GM18505 (cell line): ENCODE data around the gene CPEB4.

Experiments used
- ATAC-seq: cut with Tn5 transposase; IDR thresholded peaks from one replicate; pipeline ENCODE4 v1.9.1; 2021; ENCODE audit not compliant: unreplicated experiment
- POLR2A ChIP-seq: IDR thresholded peaks from 4 replicates; pipeline ENCODE4 v1.6.1; 2011; ENCODE audit warnings: borderline replicate concordance; ENCODE audit not compliant: insufficient read depth, insufficient read length; ENCODE audit errors: extremely low read depth

Gene CPEB4

DNA sequence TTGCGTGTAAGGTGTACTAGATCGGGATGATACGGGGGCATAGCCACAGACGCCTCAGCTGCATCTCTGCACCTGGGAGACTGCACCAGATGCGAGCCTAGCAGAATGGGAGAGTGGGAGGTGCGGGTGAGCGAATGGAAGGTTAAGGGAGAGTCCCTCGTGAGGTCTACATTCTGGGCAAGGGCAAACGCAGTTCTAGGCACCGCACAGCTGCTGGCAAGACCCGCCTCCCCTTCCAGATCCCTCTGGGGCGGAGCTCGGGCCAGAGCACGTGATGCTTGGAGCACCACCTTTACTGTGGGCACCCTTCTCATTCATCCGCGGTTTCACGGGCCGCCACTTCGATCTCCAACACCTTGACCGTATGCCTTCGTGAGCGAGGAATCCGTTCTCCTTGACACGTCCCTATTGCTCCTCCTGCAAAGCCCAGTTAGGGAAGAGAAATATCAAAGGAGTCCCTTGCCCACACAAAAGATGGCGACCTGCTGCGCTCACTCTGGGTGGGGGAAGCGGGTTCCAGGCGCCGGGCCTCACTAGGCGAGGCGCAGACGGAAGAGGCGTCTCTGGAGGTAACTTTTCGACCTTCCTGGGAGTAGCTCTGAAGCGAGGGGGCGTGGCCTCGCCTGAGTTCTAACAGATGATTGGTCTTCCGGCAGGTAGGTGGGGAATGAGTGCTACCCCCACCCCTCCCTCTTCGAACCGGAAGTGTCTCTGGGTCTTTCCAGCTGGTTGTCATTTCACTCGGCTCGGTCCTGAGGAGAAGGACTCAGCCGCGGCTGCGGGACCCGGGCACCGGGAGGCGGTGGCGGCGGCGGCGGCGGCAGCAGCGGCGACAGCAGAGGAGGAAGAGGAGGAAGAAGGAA, at the start of gene CPEB4:
Gene CPEB4 (plus strand): TSS at position 740 of the 863 bp plus-strand sequence. CDS start 1,385 bp downstream, outside the sequence.
- TF ChIP-seq POLR2A: peak; percentile 97
- ATAC-seq: peak; percentile 89

DNA sequence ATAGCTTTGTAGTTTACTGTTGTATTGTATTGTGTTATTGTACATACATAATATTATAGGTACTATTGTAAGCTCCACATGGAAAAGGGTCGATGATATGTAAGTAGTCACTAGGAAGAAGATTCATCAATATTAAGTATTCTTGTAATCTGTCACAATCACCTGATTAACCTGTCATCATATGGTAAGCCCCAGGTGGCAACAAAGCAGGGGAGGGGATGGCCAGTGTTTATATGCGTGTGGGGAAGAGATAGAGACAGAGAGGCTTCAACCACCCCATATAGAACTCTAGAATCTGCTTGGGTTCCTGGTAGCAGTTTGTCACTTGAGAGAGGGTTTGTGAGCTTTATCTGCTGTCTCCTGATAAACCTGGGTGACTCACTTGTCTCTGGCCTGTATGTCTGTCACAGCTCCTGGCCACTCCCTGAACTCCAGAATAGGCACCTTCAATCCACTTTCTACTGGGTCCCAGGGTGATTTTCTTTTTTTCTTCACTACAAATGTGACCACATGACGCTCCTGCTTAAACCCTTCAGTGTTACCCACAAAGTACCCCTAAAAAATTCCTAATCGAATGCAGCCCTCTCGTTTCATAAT, 48.9 kb upstream of the CPEB4 start:
- ATAC-seq: no peak
- TF ChIP-seq POLR2A: no peak

DNA sequence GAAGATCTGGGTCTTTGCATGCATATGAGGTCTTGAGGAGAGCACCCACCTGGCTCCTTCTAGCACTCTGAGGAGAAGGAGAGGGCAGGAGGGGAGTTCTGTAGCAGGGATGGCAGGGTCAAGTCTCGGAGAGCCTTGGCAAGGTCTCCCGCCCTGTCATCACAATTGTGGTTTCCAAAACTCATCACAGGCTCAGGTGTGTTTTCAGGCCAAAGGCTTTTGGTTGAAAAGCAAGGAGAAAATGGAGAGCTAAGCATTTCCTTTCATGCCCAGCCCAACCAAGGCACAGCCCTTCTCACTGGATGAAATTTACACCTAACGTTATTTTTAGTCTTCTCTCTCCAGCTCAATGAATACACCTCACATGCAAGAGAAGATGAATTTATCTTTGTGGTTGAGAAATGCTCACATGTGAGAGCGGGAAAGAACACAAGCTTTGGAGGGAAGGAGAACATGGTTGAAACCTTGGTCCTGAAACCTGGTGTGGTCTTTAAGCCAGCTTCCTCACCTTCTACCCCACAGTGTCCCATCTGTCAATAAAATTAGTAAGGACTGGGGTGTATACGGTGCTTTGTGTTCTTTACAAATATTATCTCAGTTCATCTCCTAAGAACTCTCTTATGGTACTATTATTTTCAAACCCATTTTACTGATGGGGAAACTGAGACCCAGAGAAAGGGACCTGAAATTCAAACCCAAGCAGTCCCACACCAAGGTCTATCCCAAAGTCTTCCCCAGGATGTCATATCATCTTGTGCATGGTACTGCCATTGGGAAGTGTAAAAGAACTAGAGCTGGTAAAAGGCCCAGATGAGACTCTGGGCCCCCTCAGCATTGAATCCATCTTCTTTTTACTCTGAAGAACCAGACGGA, 47.8 kb upstream of the CPEB4 start:
- ATAC-seq: no peak
- no peak for TF ChIP-seq POLR2A

DNA sequence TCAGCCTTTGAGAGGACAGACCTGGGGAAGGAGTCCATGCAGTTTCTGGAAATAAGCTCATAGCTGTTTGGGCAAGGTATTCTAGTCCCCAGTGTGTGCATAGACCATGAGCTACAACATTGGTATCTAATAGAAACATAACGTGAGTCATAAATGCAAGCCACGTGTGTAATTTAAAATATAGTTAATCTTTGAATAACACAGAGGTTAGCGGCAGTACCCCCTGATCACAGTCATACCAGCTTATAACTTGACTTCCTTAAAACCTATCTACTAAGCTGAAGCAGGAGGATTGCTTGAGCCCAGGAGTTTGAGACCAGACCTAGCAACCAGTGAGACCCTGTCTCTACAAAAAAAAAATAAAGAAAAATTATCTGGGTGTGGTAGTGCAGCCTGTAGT, 46.4 kb upstream of the CPEB4 start:
- no peak for ATAC-seq
- no peak for TF ChIP-seq POLR2A

DNA sequence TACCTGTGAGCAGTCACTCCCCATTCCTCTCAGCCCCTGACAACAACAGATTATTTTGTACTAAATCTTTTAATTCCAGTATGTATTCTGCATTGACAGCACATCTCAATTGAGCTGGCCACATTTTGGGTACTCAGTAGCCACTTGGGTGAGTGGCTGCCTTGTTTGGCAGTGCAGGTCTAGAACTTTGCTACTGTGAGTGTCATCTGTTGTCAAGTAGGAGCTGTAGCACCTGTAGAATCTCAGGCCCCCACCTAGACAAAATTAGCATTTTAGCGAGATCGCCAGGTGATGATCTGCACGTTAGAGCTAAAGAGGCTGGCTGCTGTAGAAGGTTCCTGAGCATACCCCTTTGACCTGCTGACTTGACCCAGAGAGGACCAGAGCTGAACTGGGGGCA, 44.4 kb upstream of the CPEB4 start:
- TF ChIP-seq POLR2A: no peak
- no peak for ATAC-seq

DNA sequence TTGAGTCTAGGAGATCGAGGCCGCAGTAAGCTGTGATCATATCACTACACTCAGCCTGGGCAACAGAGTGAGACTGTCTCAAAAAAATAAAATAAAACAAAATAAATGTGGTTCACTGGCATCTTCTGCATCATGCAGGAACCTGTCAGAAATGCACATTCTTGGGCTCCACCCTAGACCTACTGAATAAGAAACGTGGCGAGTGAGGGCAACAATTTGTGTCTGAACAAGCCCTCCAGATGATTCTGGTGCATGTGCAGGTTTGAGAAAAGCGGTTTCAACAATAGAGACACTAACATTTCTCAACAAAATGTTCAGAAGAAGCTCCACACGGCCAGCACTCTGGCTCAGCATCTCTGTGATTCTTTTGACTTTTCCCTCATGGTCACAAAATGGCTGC, 42.8 kb upstream of the CPEB4 start:
- no peak for ATAC-seq
- TF ChIP-seq POLR2A: no peak

DNA sequence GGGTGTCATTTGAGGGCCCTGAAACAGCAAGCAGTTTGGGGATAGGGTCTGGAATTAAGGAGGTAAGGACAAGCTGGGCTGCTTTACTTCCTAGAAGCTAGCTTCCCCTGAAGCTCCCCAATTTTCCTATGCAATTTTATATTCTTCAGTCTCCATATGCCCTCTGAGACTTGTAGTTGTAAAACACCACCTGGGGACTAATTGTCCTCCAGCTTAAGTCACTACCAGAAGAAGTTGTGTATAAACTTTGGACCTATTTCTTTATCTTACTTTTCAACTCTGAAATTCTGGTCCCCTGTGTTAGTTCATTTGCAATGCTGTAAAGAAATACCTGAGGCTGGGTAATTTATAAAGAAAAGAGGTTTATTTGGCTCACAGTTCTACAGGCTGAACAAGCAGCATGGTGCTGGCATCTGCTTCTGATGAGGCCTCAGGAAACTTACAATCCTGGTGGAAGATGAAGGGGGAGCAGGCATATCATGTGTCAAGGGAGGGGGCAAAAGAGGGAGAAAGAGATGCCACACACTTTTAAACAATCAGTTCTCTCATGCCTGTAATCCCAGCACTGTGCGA, 41.1 kb upstream of the CPEB4 start:
- TF ChIP-seq POLR2A: no peak
- ATAC-seq: no peak

DNA sequence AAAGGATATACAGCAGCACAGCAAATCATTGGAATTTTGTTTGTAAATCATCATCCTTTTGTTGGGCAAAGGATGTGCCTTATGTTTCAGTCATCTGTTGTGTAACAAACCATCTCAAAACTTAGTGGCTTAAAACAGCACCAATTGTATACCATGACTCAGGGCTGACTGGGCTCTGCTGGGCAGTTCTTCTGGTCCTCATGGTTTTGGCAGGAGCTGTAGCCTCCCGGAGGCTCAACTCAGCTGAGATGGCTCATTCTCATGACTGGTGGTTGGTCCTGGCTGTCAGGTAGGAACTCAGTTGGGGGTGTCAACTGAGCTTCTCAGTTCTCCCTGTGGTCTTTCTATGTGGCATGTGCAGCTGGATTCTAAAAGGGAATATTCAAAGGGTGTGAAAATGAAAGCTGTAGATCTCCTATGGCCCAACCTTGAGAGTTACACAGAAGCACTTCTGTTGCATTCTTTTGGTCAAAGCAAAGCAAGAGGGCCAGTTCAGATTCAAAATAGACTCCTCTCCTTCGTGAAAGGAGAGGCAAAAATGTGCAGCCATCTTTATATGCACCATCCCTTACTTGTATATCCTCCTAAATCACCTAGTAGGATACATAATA, 39.1 kb upstream of the CPEB4 start:
- TF ChIP-seq POLR2A: no peak
- ATAC-seq: no peak

DNA sequence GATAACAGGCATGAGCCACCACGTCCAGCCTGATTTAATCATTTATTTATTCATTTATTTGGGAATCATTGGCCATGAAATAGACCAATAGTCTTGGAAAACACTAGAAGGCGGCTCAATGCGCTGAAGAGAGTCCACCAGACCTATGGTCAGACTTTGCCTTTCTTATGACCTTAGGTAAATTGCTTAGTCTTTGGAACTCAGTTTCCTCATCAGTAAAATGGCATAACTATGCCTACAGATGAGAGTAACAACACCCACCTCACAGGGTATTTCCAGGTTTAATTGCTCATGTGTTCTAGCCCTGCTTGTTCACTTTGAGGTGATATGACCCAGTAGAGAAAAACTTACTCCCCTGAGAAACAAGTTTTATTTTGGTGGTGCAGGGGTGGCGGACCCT, 38.2 kb upstream of the CPEB4 start:
- no peak for ATAC-seq

DNA sequence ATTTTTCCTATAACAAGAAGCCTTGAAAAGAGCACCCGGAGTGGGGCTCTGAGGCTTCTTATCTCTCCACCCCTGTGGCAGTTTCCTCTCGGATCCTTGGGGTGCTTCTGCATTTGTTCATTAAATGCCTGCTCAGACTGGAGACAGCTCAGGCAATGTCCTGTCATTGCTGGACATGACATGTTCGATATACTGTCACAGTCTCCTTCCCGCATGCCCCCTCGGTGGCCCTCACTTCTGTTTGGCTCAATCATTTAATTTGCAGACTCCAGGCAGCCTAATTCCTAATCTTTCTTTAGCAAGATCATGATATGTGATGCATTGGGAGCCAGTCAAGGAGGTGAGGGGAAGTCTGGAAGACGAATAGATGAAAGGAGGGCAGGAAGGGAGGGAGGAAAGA, 37.5 kb upstream of the CPEB4 start:
- TF ChIP-seq POLR2A: no peak
- no peak for ATAC-seq

More for the DNA sequence above, 38.2 kb upstream of the CPEB4 start:
- TF ChIP-seq POLR2A: no peak

DNA sequence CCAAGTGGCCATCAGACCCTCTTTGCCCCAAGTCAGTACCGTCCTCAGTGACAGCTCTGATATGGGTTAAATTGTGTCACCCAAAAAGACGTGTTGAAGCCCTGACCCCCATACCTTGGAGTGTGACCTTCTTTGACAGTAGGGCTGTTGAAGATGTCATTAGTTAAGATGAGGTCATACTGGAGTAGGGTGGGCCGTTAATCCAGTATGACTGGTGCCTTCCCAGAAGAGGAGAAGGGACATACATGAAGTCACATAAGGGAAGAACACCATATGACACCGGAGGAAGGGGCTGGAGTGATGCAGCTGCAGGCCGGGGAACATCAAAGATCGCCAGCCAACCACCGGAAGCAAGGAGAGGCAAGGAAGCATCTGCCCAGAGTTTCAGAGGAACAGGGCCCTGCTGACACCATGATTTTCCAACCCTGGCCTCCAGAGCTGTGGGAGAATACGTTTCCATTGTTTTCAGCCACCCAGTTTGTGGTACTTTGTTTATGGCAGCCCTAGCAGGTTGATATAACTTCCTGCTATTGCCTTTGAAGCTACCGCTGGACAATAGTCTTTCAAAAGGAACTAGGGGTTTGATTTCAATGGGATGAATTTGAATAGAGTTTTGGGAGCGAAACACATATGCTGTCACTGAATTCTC, 36.4 kb upstream of the CPEB4 start:
- no peak for TF ChIP-seq POLR2A
- ATAC-seq: no peak

DNA sequence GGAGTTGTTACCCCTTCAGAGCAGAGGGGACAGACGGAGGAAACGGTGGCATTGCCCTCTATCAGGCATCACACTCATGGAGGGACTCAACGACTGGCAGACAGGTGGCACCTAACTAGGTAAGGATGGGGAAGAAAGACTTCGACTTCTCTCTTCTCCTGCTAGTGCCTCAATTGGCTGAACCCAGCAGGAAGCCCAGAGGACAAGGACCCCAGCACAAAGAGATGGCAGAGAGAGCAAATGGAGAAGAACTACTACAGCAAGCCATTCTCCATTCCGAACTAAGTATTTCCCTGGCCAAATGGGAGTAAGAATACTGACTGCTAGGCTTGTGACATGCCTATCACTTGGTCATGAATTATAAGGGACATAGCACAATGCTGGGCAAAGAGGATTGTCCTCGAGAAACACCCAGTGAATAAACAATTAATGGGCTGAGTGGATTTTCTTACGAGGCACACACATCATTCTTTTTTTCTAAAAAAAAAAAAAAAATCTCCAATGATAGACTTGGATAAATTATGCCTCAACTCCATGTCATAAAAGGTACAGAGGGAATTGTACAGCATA, 35.3 kb upstream of the CPEB4 start:
- TF ChIP-seq POLR2A: no peak
- ATAC-seq: no peak
